CD4-positive, alpha-beta T cell treated with Interleukin-2 at 100 ng/mL for 4 hours (primary cell): ENCODE results near the gene CGREF1.
"Not testable (repeated sequence)": the region's sequence is repeated elsewhere in the genome, so short reads cannot be mapped to it uniquely, and the experiment has no call there.

Experiments used
- DNase-seq: peaks from one replicate; pipeline ENCODE4 v3.0.0-alpha.2; 2020; ENCODE audit warnings: low spot score

CGREF1 gene

GRCh38 chr2:27087823-27088410 is 31.0 kb downstream of the CGREF1 start:
- DNase-seq = no peak

- DNase-seq = no peak
Measured at GRCh38 chr2:27086724-27087593, 32.0 kb downstream of the CGREF1 start, which contains the start of gene KHK. KHK (plus strand) TSS chr2:27086772; CDS start chr2:27087260, 488 bp downstream.

GRCh38 chr2:27086090-27086723 is 32.7 kb downstream of the CGREF1 start:
- DNase-seq = peak; percentile 98

GRCh38 chr2:27085673-27086089 is 33.2 kb downstream of the CGREF1 start:
- DNase-seq = peak; percentile 27

- no peak for DNase-seq
Measured at GRCh38 chr2:27085062-27085672, 33.8 kb downstream of the CGREF1 start.

GRCh38 chr2:27084297-27085061 is 34.4 kb downstream of the CGREF1 start:
- DNase-seq = no peak

DNA sequence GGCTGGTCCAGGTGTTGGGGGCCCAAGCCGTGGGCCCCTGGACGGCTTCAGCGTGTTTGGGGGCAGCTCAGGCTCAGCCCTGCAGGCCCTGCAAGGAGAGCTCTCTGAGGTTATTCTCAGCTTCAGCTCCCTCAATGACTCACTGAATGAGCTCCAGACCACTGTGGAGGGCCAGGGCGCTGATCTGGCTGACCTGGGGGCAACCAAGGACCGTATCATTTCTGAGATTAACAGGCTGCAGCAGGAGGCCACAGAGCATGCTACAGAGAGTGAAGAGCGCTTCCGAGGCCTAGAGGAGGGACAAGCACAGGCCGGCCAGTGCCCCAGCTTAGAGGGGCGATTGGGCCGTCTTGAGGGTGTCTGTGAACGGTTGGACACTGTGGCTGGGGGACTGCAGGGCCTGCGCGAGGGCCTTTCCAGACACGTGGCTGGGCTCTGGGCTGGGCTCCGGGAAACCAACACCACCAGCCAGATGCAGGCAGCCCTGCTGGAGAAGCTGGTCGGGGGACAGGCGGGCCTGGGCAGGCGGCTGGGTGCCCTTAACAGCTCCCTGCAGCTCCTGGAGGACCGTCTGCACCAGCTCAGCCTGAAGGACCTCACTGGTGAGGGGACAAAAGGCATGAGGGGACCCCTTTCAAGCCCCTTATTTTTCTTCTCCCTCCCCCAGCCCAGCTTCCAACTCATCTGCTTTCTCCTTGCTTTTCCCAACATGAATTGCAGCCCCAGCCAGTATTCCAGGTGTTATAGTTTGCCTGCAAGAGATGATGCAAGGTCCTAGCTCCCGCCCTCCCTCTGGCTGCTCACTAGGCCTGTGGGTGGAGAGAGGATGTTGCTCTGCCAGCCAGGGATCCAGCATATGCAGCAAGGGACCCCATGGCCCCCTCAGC is 35.3 kb downstream of the CGREF1 start:
- no peak for DNase-seq

GRCh38 chr2:27082773-27083409 is 36.0 kb downstream of the CGREF1 start:
- no peak for DNase-seq

GRCh38 chr2:27081984-27082772 is 36.8 kb downstream of the CGREF1 start:
- no peak for DNase-seq

DNA sequence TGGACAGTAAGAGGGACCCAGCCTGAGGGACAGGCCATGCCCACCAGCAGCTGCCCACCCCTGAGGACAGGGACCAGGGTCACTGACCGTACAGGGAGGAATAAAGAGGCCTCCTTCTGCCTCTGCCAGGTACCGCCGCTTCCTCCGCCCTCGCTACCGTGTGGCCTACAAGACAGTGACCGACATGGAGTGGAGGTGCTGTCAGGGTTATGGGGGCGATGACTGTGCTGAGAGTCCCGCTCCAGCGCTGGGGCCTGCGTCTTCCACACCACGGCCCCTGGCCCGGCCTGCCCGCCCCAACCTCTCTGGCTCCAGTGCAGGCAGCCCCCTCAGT is 38.4 kb downstream of the CGREF1 start:
- no peak for DNase-seq

- no peak for DNase-seq
Measured at GRCh38 chr2:27080140-27080469, 38.8 kb downstream of the CGREF1 start.

GRCh38 chr2:27079233-27080139 is 39.4 kb downstream of the CGREF1 start:
- DNase-seq = no peak

DNA sequence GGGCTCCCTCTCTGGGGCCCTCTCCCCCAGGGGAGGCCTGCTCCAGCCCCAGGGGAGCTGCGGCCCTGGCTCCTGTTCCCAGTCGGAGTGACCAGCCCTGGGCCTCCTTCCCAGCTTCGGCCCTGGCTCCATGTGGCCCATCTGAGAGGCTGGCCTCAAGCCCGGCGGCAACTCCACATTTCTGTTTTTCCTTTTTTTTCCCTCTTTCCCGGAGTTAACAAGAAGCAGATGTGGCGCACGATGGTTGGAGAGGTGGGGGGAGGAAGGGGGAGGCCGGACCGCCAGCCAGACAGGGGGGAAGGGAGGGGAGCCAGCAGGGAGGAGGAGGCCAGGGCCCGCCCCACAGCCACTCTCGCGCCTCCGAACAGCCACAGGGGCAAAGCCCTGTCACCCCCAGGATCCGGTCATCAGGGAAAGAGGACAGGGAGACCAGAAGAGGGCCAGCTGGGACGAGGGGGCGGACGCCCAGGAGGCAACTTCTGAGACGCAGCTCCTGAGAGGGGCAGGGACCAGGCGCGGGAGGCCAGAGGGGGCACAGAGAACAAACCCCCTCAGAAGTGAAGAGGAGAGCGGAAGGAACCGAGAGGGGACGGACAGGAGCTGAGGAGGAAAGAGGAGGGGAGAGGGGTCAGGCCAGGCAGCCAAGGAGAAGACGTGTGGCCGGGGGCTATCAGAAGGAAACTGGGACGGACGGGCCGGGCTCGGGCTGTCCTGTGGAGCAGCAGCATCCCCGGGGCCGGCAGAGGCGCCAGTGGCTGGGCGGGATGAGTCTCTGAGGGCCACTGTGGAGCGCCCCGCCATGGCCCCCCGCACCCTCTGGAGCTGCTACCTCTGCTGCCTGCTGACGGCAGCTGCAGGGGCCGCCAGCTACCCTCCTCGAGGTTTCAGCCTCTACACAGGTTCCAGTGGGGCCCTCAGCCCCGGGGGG is 40.4 kb downstream of the CGREF1 start, which contains the start of gene EMILIN1:
Gene EMILIN1, plus strand, starts transcription at position 349 of the 928 bp plus-strand sequence. Its CDS starts 451 bp downstream, at position 800.
- DNase-seq = no peak

GRCh38 chr2:27077231-27077630 is 41.7 kb downstream of the CGREF1 start:
- no peak for DNase-seq

GRCh38 chr2:27076323-27076722 is 42.6 kb downstream of the CGREF1 start:
- no peak for DNase-seq

DNA sequence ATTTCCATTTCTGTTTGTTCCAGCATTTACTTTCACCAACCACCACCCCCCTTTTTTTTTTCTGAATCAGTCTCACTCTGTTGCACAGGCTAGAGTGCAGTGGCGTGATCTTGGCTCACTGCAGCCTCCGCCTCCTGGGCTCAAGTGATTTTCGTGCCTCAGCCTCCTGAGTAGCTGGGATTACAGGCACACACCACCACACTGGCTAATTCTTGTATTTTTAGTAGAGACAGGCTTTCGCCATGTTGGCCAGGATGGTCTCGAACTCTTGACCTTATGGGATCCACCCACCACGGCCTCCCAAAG is 43.4 kb downstream of the CGREF1 start:
- DNase-seq = not testable (repeated sequence)

GRCh38 chr2:27074738-27075565 is 44.0 kb downstream of the CGREF1 start:
- peak; percentile 55 for DNase-seq
